Dermis microvascular lymphatic vessel endothelial cell (primary cell): ENCODE data around the gene PSAP. TPM values are rescaled to one million over a fixed set of nuclear protein-coding genes. Genes with fewer than 3 reads are reported as not detected.

Experiments
- DNase-seq, 2 donors: peaks; one replicate each; pipeline versions ENCODE4 v3.0.0 to v3.0.0-alpha.2; 2010; ENCODE audit warnings: low read depth in 2 of 2
- total RNA-seq: library from RNA; depleted of rRNA; stranded (reverse); fragments of >200 nt; gene quantifications from 2 replicates; pipeline ENCODE4 v1.2.1, GENCODE V29; 2014

PSAP gene
- total RNA-seq, 1 donor from 2014 or later: 416 TPM

- DNase-seq: peak; percentile 85
Measured at GRCh38 chr10:71769279-71769823, 81.7 kb downstream of the PSAP start.

GRCh38 chr10:71767420-71768035 lies 83.5 kb downstream of the PSAP start:
- DNase-seq: peak in 1 of 2 donors; percentile 48

DNA sequence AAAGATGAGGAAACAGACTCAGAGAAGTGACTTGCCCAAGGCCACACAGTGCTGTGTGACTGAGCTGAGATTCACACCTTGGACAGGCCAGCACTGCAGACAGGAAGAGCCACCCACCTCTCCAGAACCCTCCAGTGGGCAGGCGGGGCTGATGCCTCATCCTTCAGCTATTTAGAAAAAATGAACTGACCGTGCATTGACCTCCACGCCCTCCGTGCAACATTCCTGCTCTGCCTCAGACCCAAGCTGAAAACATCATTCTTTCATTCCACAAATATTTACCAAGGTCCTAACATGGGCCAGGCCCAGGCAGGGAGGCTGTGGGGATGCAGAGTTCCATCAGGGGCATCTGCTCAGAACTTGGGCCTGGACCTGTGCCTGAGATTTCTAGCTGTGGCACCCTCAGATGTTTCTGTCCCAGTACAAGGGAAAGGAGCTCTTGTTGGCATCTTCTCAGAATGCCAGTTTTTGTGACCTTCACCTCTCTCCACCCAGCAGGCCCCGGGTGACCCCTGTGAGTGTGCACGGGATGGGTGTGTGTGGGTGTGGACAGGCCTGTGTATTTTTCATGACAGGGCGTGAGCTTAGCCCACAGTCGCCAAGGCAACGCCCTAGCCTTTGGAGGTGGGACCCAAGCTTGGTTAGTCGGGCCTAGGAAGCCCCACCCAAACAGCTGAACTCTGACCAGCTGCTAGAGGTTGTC lies 84.2 kb downstream of the PSAP start:
- peak; percentile 54 to 68 for DNase-seq

Other genes with a start within 250 kb of the PSAP start
- under 0.01 TPM in 1 of 2 replicates, not detected in the other for gene C10orf105, start 131.5 kb downstream of the PSAP start, total RNA-seq
- gene VSIR, start 77.7 kb downstream of the PSAP start, total RNA-seq: 12.2 and 14.2 TPM in 2 replicates
- 4.6 and 6.2 TPM in 2 replicates for gene CHST3, start 113.1 kb upstream of the PSAP start, total RNA-seq
- 1.9 and 6.2 TPM in 2 replicates for gene SPOCK2, start 237.3 kb upstream of the PSAP start, total RNA-seq